SH-SY5Y (cell line): ENCODE measurements around the gene C1QTNF3.

Source experiments
- GATA2 ChIP-seq: IDR thresholded peaks from 2 replicates; pipeline ENCODE4 v1.6.1; 2011; ENCODE audit warnings: mild to moderate bottlenecking, low read depth, low read length
- GATA3 ChIP-seq: IDR thresholded peaks from 2 replicates; pipeline ENCODE4 v1.6.1; 2011; ENCODE audit warnings: low read depth, mild to moderate bottlenecking, low read length, moderate library complexity

The C1QTNF3 gene

GRCh38 chr5:33984178-33984577 is 58.8 kb downstream of the C1QTNF3 start:
- TF ChIP-seq GATA2 (no peak), GATA3 (no peak)

GRCh38 chr5:33981408-33982162 is 61.4 kb downstream of the C1QTNF3 start:
- TF ChIP-seq GATA3, result no peak
- TF ChIP-seq GATA2, result no peak

GRCh38 chr5:33980030-33980429 is 63.0 kb downstream of the C1QTNF3 start:
- TF ChIP-seq GATA3, result no peak
- TF ChIP-seq GATA2, result no peak

- TF ChIP-seq GATA2 (no peak), GATA3 (no peak)
Measured at GRCh38 chr5:33978306-33978705, 64.7 kb downstream of the C1QTNF3 start.

GRCh38 chr5:33976307-33976706 is 66.7 kb downstream of the C1QTNF3 start:
- TF ChIP-seq GATA2 (no peak), GATA3 (no peak)

- TF ChIP-seq GATA3 (no peak), GATA2 (no peak)
Measured at GRCh38 chr5:33975852-33976251, 67.2 kb downstream of the C1QTNF3 start.

GRCh38 chr5:33973271-33973670 is 69.7 kb downstream of the C1QTNF3 start:
- no peak for TF ChIP-seq GATA2
- no peak for TF ChIP-seq GATA3

- TF ChIP-seq GATA2 (no peak), GATA3 (no peak)
Measured at GRCh38 chr5:33969572-33970452, 73.2 kb downstream of the C1QTNF3 start.

- TF ChIP-seq GATA2 (peak; percentile 73), GATA3 (peak; percentile 52)
Measured at GRCh38 chr5:33968211-33969005, 74.6 kb downstream of the C1QTNF3 start.
